ENCODE data around the gene TMEM243.

DNA sequence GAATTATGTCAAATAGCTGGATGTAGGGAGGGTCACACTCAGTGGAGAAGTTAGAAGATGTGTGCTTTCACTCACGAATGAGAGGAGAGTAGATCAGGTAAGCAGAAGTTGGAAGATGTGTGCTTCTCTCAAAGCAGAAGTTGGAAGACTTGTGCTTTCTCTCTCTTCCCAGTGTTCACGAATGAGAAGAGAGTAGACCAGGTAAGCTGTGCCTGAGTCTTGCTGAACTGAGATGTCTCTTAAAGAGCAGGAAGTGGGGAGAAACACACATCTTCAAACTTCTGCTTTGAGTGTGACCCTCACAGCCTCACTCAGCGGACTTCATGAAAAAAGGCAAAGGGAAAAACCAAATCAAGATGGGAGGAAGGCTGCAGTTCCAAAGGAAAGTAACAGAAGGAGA lies 7.0 kb upstream of the TMEM243 start:
- no peak for TF ChIP-seq CTCF (conservative IDR thresholded peaks at IDR 0.05)
- no peak for TF ChIP-seq EZH2 (IDR thresholded peaks at IDR 0.05; ENCODE audit: low read depth)
